T-helper 17 cell (primary cell): Measurements from ENCODE around the gene VWA8. TPM values are rescaled to one million over a fixed set of nuclear protein-coding genes. Genes with fewer than 3 reads are reported as not detected.
"Not testable (repeated sequence)": the region's sequence is repeated elsewhere in the genome, so short reads cannot be mapped to it uniquely, and the experiment has no call there.

ENCODE experiments used
- ATAC-seq: fragments of 150-1000 bp; cut with Tn5 transposase; 2 replicates; pipeline ENCODE4 v1.10.0; 2021; ENCODE audit warnings: mild to moderate bottlenecking, moderate library complexity
- DNase-seq, 3 donors: peaks; one replicate each; pipeline versions ENCODE4 v3.0.0 to v3.0.0-alpha.2; 2020 to 2021
- H3K9me3 ChIP-seq: one replicate; pipeline ENCODE4 v1.7.0; 2013; ENCODE audit warnings: low read length, mild to moderate bottlenecking; ENCODE audit not compliant: control insufficient read depth, poor library complexity, severe bottlenecking
- H3K27ac Mint-ChIP-seq: one replicate; pipeline ENCODE4 v1.8.0; 2022; ENCODE audit warnings: mild to moderate bottlenecking, moderate library complexity, mixed read lengths
- H3K27me3 Mint-ChIP-seq: one replicate; pipeline ENCODE4 v1.8.0; 2022; ENCODE audit warnings: mixed read lengths
- H3K36me3 Mint-ChIP-seq: one replicate; pipeline ENCODE4 v1.8.0; 2022; ENCODE audit warnings: low read depth, mixed read lengths
- H3K4me1 Mint-ChIP-seq: one replicate; pipeline ENCODE4 v1.8.0; 2022; ENCODE audit warnings: mild to moderate bottlenecking, mixed read lengths
- H3K4me3 Mint-ChIP-seq: one replicate; pipeline ENCODE4 v1.8.0; 2022; ENCODE audit warnings: mild to moderate bottlenecking, moderate library complexity, mixed read lengths
- total RNA-seq, 4 donors: library from RNA in 2 of 4; stranded (reverse) in 2 of 4; gene quantifications; one replicate each; pipeline ENCODE4 v1.2.3 and lab custom pipeline; 2022 to 2026

The VWA8 gene
- total RNA-seq, 2 donors from 2014 or later: 21.5 to 23.0 TPM

DNA sequence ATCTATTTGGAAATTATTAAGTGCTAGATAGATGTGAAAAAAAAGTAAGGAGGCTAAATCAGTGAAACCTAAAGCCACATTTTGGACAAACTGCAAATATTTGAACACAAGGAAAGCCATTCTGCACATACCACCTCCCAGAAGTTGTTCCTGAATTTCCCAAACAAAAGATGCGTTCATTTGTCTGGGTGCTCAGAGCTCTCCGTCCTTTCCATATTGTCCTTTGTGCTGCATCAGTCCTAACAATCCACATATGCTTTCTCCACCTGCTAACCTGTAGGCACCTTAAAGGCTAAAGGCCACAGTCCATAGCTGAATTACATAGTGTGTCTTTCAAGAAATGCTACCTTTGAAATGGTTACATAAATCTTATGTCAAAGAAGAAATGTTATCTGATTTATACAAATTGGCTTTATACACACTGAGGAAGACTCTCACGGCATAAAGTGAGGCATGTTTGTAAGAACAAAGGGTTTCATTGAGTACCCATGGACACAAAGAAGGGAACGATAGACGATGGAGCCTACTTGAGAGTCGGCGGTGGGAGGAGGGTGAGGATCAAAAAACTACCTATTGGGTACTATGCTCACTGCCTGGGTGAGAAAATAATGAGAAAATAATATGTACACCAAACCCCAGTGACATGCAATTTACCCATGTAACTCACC, 321.5 kb downstream of the VWA8 start:
- DNase-seq (no peak), ATAC-seq (no peak)
- no peak overlapping the region for H3K27ac Mint-ChIP-seq
- no peaks in the 10 kb centered on the region for H3K9me3 ChIP-seq
- H3K36me3 Mint-ChIP-seq: peaks cover 7% of the 10 kb centered on the region
- no peak overlapping the region for H3K4me3 Mint-ChIP-seq
- peaks cover 13% of the 10 kb centered on the region for H3K4me1 Mint-ChIP-seq
- H3K27me3 Mint-ChIP-seq: no peaks in the 10 kb centered on the region

DNA sequence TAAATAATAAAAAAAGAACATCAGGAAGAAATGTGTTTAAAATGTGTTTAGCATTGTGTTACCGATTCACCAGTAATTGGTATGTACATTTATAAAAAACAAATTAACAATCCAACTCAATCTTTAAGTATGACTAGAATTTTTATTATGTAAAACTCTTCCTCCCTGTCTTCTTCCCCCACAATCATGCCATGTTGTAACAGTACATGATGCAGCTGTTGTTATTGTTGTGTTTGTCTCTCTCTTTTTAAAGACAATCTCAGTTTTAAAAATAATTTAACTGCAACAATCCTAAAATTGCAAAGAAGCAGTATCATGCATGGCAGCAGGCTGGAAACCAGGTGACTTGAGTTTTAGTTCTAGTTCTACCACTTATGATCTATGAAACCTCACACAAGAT, 323.3 kb downstream of the VWA8 start:
- H3K4me3 Mint-ChIP-seq: no peak overlapping the region
- H3K4me1 Mint-ChIP-seq: peaks cover 9% of the 10 kb centered on the region
- DNase-seq: no peak
- no peak overlapping the region for H3K27ac Mint-ChIP-seq
- no peaks in the 10 kb centered on the region for H3K9me3 ChIP-seq
- peaks cover 7% of the 10 kb centered on the region for H3K36me3 Mint-ChIP-seq
- no peak for ATAC-seq
- H3K27me3 Mint-ChIP-seq: no peaks in the 10 kb centered on the region

DNA sequence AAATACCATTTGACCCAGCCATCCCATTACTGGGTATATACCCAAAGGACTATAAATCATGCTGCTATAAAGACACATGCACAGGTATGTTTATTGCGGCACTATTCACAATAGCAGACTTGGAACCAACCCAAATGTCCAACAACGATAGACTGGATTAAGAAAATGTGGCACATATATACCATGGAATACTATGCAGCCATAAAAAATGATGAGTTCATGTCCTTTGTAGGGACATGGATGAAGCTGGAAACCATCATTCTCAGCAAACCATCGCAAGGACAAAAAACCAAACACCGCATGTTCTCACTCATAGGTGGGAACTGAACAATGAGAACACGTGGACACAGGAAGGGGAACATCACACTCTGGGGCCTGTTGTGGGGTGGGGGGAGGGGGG, 323.9 kb downstream of the VWA8 start:
- ATAC-seq, H3K4me3 Mint-ChIP-seq, DNase-seq, H3K9me3 ChIP-seq, H3K27me3 Mint-ChIP-seq, H3K27ac Mint-ChIP-seq, H3K4me1 Mint-ChIP-seq, H3K36me3 Mint-ChIP-seq: not testable (repeated sequence)

DNA sequence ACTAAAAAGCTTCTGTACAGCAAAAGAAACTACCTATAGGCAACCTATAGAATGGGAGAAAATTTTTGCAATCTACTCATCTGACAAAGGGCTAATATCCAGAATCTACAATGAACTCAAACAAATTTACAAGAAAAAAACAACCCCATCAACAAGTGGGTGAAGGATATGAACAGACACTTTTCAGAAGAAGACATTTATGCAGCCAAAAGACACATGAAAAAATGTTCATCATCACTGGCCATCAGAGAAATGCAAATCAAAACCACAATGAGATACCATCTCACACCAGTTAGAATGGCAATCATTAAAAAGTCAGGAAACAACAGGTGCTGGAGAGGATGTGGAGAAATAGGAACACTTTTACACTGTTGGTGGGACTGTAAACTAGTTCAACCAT, 324.3 kb downstream of the VWA8 start:
- not testable (repeated sequence) for H3K27ac Mint-ChIP-seq, ATAC-seq, H3K9me3 ChIP-seq, H3K27me3 Mint-ChIP-seq, H3K4me3 Mint-ChIP-seq, H3K4me1 Mint-ChIP-seq, DNase-seq, H3K36me3 Mint-ChIP-seq

DNA sequence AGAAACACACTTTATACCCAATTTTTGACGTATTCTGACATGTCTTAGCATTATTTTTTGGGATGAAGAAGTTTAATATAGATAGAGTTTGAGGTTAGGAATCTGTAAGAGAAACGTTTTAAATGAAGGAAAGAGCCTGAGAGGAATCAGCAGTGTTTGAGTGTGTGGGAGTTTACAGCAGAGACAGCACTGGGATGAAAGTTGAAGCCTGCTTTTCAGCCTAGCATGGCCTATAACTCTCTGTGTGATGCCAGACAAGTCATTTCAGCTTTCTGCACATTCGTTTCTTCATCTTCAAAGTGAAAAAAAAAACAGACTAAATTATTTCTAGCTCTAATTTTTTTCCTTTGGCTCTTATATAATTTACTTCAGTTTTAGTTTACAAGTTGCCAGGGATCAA, 326.5 kb downstream of the VWA8 start:
- Mint-ChIP-seq H3K36me3 (peaks cover 9% of the 10 kb centered on the region), H3K27me3 (no peaks in the 10 kb centered on the region), H3K27ac (no peak overlapping the region), H3K4me3 (no peak overlapping the region), H3K4me1 (peaks cover 3% of the 10 kb centered on the region)
- no peak for ATAC-seq
- DNase-seq: no peak
- no peaks in the 10 kb centered on the region for H3K9me3 ChIP-seq

DNA sequence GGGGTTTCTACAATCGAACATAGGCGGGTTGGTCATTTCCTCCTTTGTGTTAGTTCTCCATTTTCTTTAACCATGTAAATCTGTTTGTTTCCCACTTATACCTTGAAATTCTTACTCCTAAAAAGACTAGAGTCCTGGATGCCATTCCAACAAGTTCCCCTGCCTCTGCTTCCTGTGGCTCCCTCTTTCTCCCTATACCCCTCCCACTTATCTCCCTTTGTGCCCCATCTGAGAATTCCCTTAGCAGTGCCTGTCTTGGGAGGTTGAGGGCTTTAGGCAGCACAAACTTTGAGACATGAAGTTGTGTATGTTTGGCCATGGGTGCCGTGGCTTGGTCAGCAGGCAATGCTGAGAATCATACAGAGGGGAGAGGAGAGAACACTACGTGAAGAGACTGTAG, 327.1 kb downstream of the VWA8 start:
- no peaks in the 10 kb centered on the region for H3K4me1 Mint-ChIP-seq

DNA sequence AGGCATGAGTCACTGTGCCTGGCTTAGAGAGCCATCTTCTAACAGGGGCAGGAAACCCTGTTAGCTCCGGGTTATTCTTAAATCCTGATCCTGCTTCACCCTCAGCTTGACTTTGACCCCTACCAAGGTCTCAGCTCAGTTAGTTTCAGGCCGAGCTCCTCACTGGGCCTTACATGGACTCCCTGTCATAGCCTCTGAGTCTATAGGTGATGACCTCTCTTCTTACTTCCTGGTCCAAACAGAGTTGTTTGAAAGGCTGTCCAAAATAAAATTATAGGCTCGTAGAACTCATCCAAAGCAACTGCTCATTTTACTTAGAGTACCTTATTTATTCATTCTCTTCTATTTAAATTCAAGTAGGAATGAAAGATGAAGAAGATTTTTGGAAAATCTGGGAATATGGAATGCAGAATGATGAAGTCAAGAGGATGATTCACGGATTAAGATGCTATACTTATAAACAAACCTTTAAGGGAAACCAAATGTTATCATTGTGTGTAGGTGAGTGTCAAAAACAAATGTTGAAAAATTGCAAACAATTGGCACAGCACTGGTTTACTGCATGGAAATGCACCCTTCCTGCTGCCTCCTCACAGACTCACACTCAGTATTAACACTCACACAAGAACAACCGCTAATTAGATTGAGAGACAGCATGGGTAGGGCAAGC, 329.5 kb downstream of the VWA8 start:
- no peaks in the 10 kb centered on the region for H3K9me3 ChIP-seq
- no peak overlapping the region for H3K27ac Mint-ChIP-seq
- ATAC-seq (no peak), DNase-seq (no peak)
- H3K4me3 Mint-ChIP-seq: no peak overlapping the region
- H3K36me3 Mint-ChIP-seq: peaks cover 5% of the 10 kb centered on the region
- peaks cover 4% of the 10 kb centered on the region for H3K4me1 Mint-ChIP-seq
- no peaks in the 10 kb centered on the region for H3K27me3 Mint-ChIP-seq

More for the DNA sequence above, 327.1 kb downstream of the VWA8 start:
- H3K4me3 Mint-ChIP-seq: no peak overlapping the region
- no peak for DNase-seq
- peak overlapping the region; percentile 41 for H3K27ac Mint-ChIP-seq
- no peak for ATAC-seq
- H3K9me3 ChIP-seq: no peaks in the 10 kb centered on the region
- H3K36me3 Mint-ChIP-seq: peaks cover 11% of the 10 kb centered on the region
- H3K27me3 Mint-ChIP-seq: no peaks in the 10 kb centered on the region

DNA sequence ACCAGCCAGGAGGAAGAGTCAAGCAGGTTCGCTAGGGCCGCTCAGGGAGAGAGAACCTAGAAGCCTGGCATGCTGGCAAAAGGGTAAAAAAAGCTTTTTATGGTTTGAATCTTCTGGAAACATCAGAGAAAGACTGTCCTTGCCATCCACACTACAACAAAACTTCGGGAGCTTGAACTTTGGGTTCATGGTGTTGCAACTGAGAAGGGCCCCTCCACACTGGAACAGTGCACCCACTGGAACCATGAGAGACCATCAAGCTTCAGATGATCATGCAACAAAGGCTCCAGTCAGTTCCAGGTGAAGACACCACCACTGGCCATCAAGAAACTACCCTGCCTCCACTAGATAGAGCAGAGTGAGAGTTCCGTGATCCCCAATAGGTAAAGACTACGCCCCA, 333.5 kb downstream of the VWA8 start:
- Mint-ChIP-seq H3K27ac (peak overlapping the region; percentile 5), H3K36me3 (peaks cover 5% of the 10 kb centered on the region), H3K4me1 (peaks cover 7% of the 10 kb centered on the region)

DNA sequence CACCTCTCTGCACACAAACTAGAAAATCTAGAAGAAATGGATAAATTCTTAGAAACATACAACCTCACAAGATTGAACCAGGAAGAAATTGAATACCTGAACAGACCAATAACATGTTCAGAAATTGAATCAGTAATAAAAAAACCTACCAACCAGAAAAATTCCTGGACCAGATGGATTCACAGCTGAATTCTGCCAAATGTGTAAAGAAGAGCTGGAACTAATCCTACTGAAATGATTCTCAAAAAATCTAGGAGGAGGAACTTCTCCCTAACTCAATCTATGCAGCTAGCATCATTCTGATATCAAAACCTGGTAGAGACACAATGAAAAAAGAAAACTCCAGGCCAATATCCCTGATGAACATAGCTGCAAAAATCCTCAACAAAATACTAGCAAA, 336.9 kb downstream of the VWA8 start:
- Mint-ChIP-seq H3K4me3 (no peak overlapping the region), H3K4me1 (peaks cover 7% of the 10 kb centered on the region), H3K27ac (no peak overlapping the region), H3K36me3 (peaks cover 2% of the 10 kb centered on the region), H3K27me3 (no peaks in the 10 kb centered on the region)
- no peak for ATAC-seq
- H3K9me3 ChIP-seq: no peaks in the 10 kb centered on the region
- no peak for DNase-seq

More for the DNA sequence above, 333.5 kb downstream of the VWA8 start:
- DNase-seq: no peak
- H3K9me3 ChIP-seq: no peaks in the 10 kb centered on the region
- no peak overlapping the region for H3K4me3 Mint-ChIP-seq
- no peak for ATAC-seq
- no peaks in the 10 kb centered on the region for H3K27me3 Mint-ChIP-seq

DNA sequence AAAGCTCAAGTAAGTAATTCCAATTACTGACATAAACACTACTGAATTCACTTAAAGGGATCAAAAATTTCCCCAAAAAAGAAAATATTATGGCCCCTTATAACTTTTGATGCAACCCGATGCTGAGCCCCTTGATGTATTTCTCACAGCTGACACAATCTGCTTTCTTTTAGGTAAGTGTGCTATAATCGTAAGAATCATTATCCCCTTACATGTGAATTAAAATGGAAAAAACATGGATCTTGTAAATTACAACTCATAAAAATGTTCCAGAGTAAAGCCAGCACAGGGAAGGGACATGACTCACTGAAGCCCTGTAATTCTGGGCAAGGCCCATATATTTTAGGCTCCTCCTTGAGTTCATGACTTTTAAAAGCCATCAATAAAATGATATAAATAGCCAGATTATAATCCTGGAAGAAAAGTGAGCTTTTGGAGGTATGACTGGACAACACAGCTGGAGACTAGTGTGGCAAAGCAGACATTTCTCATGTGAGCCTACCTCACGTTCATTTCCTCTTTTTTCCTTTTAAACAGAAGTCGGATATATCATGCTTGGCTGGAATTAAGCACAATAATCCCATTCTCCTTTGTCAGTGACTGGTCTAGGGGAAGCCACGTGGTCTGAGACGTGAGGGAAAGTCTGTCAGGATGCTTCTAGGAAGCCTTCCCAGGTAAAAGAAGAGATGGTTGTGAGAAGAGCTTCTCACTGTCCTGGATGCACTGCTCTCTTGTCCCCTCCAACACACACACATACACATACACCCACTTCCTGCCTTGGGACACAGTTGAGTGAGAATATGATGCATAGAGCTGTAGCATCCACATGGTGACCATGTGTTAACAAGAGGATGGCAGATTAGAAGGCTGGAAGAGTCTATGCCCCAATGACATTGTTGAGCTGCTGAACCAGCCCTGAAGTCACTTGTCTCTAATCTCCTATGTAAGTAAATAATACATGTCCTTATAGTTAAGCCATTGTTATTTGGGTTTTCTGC, 338.2 kb downstream of the VWA8 start:
- no peak overlapping the region for H3K27ac Mint-ChIP-seq
- no peak for ATAC-seq
- peaks cover 7% of the 10 kb centered on the region for H3K4me1 Mint-ChIP-seq
- no peaks in the 10 kb centered on the region for H3K27me3 Mint-ChIP-seq
- H3K4me3 Mint-ChIP-seq: no peak overlapping the region
- no peaks in the 10 kb centered on the region for H3K36me3 Mint-ChIP-seq
- no peak for DNase-seq
- no peaks in the 10 kb centered on the region for H3K9me3 ChIP-seq

DNA sequence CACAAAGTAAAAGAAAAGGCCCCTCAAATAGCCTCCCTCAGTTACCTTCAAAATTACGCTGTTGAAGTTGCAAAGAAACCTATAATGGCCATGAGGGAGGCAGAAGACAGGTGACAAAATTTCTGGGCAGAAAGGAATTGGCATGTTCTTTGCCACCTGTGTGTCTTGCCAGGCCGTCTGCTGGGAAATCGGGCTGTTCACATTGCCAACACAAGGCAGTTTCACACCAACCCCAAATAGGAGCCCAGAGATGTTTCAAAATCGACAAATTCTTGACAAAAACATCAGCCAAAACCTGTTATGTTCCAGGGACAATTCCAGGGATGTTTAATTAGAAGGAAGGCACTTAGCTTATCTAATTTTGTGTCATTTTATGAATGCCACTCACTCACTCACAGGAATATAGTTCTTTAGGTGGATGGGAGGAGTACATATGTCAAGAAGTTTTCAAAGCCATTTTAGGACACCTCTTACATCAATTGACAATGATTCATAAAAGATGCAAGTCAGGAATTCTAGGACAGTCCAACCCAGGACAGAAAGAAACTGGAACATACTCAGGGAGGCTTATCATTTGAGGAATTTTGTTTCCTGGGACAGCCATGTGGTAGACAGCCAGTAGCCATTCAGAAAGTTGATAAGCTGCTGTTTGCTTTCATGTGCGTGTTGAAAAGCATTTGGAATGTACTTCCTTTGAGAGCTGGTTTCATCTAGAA, 339.0 kb downstream of the VWA8 start:
- Mint-ChIP-seq H3K4me3 (no peak overlapping the region), H3K27ac (no peak overlapping the region), H3K27me3 (no peaks in the 10 kb centered on the region), H3K36me3 (no peaks in the 10 kb centered on the region), H3K4me1 (peaks cover 6% of the 10 kb centered on the region)
- no peak for DNase-seq
- ATAC-seq: no peak
- H3K9me3 ChIP-seq: no peaks in the 10 kb centered on the region

DNA sequence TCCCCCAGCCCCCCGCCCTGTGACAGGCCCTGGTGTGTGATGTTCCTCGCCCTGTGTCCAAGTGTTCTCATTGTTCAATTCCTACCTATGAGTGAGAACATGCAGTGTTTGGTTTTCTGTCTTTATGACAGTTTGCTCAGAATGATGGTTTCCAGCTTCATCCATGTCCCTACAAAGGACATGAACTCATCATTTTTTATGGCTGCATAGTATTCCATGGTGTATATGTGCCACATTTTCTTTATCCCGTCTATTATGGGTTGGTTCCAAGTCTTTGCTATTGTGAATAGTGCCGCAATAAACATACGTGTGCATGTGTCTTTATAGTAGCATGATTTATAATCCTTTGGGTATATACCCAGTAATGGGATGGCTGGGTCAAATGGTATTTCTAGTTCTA, 343.3 kb downstream of the VWA8 start:
- not testable (repeated sequence) for H3K36me3 Mint-ChIP-seq, H3K9me3 ChIP-seq, DNase-seq, H3K4me3 Mint-ChIP-seq, H3K4me1 Mint-ChIP-seq, H3K27me3 Mint-ChIP-seq, ATAC-seq, H3K27ac Mint-ChIP-seq

DNA sequence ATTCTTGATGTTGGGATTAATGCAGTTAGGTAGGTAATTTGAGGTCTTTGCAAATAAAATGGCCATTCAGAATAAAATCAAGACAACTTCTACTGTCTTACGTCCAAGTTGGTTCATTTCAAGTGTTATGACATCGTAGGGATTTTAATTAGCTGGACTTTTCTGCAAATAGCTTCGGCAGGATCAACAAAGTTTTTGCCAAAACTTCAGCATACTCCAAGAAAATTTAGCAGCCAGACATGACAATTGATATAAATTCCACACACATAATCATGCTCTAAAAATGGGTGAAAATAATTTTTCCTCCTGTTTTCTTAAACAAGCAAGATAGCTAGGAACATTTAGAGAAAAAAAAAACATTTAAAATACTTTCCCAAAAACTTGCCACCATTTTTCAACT, 344.8 kb downstream of the VWA8 start:
- Mint-ChIP-seq H3K36me3 (peaks cover 5% of the 10 kb centered on the region), H3K27ac (no peak overlapping the region), H3K4me1 (no peaks in the 10 kb centered on the region), H3K27me3 (no peaks in the 10 kb centered on the region), H3K4me3 (no peak overlapping the region)
- DNase-seq (no peak), ATAC-seq (no peak)
- H3K9me3 ChIP-seq: no peaks in the 10 kb centered on the region
